DMS 273 (cell line): Measurements from ENCODE around the gene BRI3.

Source experiments
- DNase-seq: peaks from one replicate; lab custom pipeline; 2025; ENCODE audit not compliant: unreplicated experiment; lab: John Stamatoyannopoulos, UW

The BRI3 gene, protein sequence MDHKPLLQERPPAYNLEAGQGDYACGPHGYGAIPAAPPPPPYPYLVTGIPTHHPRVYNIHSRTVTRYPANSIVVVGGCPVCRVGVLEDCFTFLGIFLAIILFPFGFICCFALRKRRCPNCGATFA

DNA sequence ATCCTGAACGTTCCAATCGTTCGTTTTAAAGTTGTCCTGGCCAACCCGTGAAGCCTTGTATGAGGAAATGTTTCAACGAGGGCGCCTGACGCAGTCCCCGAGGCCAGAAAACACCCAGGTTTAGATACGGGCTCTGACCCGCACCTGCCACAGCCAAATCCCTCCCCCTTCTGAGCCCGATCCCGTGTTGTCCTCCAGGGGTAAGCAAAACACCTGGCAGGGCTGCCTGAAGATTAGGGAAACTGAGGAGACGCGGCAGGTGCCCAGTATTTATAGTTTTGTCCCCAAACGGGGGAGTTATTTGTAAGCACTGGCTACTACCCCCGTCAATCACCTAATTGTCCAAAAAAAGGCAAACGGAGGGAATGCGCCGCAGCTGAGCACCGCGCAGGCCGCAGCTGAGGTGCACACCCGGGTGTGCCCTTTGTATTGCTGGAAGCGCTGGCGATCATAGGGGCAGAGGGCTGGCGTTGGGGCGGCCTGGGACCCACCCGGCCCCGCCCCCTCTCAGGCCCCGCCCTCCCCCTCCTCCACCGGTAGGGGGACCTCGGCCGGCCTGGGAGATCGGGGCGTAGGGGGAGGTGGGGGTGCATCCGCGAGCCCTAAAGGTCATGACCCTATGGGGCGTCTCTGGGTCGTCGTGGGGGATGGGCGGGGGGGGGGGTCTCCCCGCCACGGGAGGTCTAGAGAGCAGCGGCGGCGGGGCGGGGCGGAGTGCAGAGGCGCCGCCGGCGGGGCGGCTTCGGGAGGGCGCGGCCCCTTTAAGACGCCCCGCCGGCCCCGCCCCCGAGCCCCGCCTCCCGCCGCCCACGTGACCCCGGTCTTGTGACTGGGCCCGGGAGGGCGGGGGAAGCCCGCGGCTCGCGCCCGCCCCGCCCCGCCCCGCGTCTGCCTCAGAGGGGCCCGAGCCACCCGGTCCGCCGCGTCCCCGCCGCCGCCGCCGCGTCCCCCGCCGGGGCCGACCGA lies at the start of gene BRI3:
BRI3 (plus strand) TSS at position 896 of the 966 bp plus-strand sequence. CDS start 110 bp downstream, outside the sequence.
- peak; percentile 97 for DNase-seq

DNA sequence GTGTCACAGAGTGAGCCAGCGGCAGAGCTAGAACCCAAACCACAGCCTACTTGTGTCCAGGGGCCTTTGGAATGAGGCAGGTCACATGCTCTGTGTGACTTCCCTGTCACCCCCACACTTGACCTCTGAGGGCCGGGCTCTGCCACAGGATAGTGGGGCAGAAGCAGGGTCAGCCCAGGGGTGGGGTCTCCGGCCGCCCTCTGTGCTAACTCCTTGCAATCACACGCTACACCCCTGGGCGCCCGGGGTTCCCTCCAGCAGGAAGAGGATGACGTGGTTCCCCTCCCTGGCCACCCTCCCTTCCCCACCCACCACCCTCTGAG lies 49.3 kb upstream of the BRI3 start:
- DNase-seq = no peak

DNA sequence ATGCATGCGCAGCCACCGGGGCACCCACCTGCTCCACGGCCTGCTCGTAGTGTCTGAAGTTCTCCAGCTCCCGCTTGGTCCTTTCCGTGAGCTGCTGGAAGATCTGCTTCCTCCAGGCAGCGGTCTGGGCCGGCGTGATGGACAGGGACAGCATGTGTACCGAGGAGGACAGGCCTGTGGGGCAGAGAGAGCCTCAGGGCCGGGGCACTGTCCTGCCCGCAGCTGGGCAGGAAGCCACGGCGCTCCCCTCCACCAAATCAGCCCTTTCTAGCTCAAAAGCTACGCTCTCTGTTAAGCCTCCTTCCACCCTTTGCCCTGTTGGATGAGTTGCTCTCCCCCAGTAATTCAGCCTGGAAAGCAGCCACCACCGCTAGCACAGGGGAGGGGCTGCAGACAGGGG lies 48.7 kb upstream of the BRI3 start:
- DNase-seq = no peak

DNA sequence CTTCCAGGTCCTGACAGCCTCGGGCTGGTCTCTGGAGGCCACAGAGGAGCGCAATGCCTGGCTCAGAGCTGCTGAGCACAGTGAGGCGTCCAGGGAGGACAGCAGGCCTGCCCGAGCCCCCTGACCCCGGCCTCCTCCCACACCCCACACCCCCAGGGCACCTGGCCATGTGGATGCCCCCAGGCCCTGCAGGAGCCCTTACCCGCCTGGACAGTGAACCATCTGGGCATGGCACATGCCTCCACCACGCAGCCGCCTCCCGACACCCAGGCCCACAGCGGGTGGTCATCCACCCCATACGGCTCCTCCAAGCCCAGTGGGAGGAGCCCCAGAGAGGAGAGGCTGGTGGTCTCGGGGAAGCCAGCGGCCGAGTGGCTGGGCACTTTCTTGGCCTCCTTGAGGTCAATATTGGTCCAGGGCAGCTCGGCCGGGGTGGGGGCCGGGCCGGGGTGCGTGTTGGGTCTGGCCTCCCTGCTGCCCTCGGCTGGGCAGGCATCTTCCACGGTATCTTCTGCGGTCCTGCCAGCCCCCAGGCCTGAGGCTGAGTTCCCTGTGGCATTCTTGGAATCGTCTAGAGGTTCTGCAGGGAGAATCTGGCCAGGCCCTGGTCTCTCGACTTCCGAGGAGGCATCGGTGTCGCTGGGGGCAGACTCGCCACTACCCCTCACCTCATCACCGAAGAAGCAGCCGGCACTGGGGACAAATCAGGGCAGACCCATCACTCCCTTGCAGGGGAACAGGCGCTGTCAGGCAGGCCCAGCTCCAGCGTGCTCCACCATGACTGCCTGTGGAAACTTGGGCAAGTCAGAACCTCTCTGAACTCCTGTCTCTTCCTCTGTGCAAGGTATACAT lies 48.0 kb upstream of the BRI3 start:
- DNase-seq = no peak

DNA sequence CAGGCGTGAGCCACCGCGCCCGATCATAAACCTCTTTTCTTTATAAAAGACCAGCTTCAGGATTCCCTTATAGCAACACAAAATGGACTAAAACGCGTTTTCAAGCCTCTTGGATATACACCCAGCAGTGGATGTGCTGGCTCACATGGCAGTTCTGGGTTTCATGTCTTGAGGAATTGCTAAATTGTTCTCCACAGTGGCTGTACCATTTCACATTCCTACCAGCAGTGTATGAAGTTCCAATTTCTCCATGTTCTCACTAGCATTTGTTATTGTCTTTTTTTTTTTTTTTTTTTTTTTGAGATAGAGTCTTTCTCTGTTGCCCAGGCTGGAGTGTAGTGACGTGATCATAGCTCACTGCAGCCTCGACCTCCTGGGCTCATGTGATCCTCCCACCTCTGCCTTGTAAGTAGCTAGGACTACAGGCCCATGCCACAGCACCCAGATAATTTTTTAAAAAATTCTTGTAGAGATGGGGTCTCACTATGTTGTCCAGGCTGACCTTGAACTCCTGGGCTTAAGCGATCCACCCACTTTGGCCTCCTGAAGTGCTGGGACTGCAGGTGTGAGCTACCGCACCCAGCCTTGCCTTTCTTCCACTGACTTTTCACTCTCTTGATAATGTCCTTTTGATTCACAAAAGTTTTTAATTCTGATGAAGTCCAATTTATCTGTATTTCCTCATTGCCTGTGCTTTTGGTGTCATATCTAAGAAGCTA lies 46.9 kb upstream of the BRI3 start:
- no peak for DNase-seq

DNA sequence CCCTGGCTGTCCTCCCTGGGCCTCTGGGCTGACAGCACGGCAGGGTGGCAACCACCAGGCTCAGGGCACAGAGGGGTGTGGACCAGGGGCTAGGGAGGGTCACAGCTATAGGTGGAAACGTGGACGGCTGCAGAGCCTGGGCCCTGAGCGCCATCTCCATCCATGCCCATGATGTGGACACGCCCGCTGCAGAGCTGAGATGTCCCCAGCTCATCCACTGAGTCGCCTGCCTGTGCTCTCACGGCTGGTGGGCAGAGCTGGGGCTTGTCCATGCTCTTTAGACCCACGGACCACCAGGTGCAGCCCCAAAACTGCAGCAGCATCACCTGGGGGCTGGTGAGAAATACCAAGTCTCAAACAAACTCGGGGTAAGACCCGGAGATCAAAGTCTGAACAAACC lies 45.6 kb upstream of the BRI3 start:
- no peak for DNase-seq

DNA sequence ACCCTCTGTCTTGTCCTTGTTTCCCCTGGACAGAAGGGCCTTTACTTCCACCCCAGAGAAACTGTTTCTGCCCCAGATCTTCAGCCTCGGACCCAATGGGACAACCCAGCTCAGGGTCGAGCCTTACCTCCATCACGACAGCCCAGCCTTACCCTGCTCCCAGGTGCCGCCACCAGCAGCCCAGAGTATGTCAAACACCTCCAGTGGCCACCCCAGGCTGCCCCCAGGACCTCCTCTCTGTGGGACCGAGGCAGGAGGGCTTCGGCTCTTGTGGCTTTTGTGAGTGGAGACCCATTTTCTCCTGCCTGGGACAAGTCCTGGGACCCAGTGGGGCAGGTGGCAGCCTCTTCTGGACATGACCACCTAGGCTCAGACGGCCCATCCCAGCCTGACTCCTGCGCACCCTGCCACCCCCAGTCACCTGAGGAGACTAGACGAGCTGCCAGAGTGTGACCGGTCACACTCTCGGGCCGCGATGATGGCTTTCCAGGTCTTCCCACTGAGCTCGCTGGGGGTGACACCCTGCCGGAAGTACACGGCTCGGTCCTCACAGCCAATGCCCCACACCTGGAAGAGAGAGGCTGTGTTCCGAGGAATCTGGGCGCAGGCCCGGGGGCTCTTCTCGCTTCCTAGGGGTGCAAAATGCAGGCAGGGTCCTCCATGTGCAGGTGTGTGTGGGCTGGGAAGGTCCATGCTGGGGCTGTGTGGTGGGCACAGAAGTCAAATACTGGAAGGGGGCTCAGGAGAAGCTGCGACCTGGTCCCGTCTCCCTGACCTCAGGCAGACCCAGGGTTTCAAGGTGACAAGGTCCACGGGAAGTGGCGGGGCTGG lies 44.9 kb upstream of the BRI3 start:
- DNase-seq = no peak

DNA sequence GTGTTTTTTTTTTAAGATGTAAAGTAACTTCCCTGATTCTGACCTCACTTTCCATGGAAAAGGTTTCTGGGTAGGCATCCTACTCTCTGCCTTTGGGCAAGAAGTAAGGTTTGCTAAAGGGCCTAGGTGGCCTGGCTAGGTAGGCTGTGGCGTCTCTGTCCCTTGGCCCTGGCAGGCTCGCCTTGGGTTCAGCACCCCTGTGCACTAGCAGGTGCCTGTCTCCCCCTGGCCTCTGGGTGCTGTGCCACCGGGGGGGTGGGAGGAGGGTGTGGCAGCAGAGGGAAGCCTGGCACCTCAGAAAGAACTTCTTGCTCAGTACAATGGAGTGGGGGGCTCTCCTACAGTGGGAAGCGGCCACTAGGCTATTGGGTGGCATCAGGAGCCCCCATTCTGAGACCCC lies 43.4 kb upstream of the BRI3 start:
- DNase-seq = no peak

DNA sequence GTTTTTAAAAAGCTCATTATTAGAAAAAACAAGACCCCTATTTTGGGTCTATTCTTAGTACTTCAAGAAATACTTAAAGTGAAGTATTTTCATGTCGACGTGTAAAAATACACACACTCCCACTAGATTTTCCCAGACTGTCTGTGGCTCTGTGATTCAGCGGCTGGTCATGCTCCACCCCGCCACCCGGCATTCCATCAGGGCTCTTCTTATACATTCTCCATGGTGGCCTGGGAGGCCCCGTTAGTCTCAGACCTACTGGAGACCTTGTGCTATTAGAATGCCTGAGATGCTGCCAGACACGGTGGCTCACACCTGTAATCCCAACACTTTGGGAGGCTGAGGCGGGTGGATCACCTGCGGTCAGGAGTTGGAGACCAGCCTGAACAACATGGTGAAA lies 42.5 kb upstream of the BRI3 start:
- DNase-seq = no peak

DNA sequence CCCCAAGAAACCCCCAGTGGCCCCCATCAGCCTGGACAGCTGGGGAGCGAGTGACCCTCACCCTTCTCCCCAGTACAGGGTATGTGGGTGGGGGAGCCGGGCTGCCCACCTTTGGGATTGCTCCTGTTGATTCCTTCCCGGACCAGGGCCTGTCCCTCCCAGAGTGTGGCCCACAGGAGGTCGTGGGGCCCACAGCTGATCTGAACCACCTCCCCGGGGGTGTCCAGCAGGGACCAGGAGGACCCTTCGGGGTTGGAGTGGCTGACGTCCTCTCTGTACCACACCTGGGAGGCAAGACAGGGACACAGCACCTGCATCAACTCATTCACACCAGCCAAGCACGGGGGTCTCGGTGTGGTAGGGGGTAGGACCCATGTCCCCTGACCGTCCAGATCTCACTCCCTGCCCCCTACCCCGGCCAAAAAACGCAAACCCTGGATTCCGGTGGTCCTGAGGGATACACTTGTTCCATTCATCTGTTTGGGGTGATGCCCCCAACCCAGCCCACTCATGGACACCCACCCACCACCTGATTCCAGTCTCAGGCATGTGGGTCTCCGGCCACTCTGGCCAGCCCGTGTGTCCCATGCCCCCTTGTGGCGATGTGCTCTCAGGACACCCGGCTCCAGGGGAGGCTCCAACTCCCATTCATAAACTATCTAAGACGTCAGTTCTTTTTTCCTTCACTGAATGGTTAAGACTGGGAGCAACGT lies 40.4 kb upstream of the BRI3 start:
- peak; percentile 76 for DNase-seq

DNA sequence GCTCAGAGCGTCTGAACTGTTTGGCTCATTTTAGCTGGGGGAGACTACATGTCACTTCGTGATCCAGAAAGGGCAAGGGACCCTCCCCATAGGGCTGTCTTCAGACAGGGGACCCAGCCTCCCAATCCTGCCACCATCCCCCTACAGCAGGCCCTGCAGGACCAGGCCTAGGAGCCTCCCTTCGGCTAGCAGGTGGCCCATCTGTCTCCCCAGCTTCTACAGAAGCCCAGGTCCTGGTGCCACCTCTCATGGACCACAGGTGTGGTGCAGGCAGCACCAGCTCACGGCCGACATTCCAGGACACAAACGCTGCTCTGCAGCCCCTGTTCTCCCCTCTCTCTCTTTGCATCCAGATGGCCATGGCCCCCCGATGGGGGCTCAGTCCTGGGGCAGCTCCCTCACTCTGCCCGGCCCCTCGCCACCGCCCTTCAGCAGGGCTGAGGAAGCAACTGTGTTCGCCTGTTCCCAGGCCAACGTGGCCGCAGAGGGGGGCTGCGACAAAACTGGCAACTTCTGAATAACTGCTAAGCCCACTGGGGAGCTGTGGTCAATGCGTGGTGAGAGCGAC lies 39.7 kb upstream of the BRI3 start:
- no peak for DNase-seq

DNA sequence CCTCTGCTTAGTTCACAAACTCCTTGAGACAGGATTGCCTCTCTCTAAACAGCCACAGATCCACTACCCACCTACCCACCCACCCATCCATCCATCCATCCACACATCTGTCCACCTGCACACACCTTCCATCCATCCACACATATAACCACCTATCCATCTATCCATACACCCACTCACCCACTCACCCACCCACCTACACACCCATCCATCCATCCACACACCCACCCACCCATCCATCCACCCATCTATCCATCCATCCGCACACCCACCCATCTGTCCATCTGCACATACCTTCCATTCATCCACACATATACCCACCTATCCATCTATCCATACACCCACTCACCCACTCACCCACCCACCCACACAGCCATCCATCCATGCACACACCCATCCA lies 39.1 kb upstream of the BRI3 start:
- DNase-seq = no peak

DNA sequence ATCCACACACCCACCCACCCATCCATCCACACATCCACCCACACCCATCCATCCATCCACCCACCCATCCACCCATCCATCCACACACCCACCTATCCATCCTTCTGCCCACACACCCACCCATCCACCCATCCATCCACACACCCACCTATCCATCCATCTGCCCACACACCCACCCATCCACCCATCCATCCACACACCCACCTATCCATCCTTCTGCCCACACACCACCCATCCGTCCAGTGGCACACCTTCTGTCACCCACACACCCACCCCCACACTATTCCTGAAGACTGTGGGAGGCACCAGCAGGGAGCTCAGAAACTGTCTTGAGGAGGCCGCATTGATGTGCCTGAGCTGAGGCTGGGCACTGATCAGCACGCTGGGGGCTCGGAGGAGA lies 38.6 kb upstream of the BRI3 start:
- DNase-seq = no peak

DNA sequence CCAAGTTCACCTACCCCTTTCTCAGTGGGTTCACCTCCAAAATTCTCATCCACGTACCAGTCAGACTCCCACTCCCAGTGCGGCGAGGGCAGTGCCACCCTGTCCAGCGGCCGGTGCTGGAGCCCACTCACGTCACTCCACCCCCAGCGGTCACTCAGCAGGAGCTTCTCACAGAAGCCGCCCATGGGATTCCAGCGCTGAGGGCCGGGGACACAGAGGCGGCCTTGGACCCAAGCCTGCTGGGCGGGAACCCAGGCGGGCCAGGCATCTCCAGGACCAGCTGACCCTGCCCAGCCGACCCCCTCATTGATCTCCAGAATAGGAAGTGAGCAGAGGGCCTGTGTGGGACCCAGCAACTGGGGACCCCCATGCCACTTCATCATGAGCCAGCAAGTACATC lies 36.6 kb upstream of the BRI3 start:
- DNase-seq = no peak

DNA sequence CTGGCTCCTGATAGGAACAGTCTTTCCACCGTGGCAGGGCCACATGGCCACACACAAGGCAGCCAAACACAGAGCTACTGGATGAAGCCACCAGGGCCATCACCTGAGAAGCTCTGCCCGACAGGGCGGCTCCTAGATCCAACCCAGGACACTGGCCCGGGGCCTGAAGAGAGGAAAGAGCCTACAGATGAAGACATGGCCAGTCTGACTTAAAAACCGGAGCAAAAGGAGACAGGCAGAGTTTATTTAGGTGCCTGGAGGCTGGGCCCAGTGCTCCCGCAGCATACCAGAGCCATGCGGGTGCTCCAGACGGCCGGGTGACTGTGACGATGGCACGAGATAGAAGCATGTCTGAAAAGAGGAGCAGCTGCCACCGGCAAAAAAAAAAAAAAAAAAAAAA lies 33.3 kb upstream of the BRI3 start:
- no peak for DNase-seq

DNA sequence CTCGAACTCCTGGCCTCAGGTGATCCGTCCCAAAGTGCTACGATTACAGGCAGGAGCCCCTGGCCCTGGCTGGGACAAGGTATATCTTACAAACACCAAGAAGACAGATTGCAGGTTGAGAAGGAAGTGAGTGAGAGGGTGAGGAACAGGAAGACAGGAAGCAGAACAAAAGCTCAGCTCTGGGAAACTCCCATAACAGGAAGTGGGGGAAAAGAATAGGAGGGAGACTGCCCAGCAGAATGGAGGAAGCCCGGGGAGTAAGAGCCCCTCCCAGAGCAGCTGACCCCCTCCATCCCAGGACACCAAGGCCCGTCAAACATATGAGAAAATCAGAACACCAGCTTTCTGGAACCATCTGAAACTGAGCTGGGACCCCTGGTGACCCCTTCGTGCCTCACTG lies 32.4 kb upstream of the BRI3 start:
- DNase-seq = no peak

DNA sequence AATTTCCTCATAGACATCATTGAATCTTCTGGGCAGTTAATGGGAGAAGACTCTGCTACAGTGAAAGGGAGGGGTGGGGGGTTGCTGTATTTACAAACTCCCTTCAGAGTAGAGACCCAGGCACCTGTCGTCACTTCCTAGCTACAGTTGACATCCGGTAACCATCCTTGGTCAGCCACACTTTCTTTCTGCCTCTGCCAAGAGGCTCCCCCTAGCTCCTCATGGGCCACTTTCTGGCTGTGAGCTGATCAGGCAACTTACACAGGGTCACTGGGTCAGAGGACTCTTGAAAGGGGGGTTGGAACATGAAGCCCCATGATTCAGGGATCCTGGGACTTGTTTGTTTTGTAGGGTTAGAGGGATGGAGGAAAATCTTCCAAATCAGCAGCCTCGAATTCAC lies 30.7 kb upstream of the BRI3 start:
- peak; percentile 56 for DNase-seq

DNA sequence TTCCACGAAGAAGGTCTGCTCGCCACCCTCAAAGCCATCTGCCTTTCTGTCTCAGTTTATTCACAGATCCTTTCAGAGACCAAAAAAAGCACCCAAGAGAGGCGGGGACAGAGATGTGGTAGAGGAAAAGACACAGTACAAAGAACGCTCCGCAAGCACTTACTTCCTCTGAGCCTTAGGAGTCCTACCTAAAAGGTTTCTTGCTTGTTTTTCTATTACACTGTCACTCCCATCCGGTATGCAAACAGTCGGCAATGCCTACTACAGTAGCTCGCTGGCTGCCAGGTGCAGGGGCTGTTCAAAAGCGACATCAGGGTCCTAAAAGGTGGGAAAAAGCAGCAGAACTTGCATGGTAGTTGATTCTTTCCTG lies 30.3 kb upstream of the BRI3 start:
- no peak for DNase-seq

DNA sequence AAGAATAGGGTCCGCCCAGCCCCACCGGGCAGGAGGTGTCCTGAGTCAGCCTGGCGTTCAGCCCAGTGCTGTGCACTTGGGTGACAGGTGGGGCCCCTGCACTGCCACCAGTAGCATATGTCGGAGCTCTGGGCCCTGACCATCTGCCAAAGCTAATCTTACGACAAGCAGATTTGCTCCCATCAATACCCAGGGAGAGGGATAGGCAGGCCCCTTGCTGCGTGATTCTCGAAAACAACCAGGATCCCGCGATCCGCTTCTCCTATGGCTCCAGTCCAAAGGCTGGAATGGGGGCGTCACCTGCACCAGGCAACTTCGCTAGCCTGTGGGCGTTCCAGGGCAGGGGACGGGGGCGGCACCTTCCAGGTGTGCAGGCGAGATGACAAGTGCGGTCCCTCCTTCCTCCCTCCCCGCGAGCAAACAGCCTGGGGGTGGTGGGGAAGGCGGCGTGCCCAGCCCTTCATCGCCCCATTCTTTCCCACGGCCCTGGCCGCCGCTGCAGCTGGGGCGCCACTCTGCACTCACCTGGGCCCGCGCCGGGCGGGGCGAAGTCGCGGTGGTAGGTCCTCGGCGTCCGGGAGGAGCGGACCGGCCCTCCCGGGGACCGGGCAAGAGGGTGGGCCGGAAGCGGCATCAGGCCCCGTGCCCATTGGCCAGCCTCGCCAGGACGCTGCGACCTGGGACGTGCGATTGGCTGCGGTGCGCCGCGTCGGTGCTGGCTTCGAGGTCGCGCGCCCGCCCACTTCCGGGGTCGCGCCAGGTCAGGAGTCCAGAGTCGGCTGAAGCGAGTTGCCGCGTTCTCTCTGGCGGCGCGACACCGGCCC lies 29.7 kb upstream of the BRI3 start, which contains the start of gene TECPR1:
TECPR1 (minus strand) TSS at position 632 of the 824 bp plus-strand sequence. CDS start 6,086 bp downstream, outside the sequence.
- peak; percentile 99 for DNase-seq
